Memory B cell (primary cell): ENCODE results near the gene FFAR2.
"Not testable (repeated sequence)": the region's sequence is repeated elsewhere in the genome, so short reads cannot be mapped to it uniquely, and the experiment has no call there.

Experiments
- ATAC-seq: fragments of 150-1000 bp; cut with Tn5 transposase; 2 replicates; pipeline ENCODE4 v1.10.0; 2021; ENCODE audit warnings: low read depth, mild to moderate bottlenecking, moderate library complexity
- DNase-seq, 2 donors: peaks; one replicate each; pipeline ENCODE4 v3.0.0; 2022; ENCODE audit warnings: low spot score in 2 of 2
- H3K27ac Mint-ChIP-seq: one replicate; pipeline ENCODE4 v1.8.0; 2022; ENCODE audit warnings: mild to moderate bottlenecking, moderate library complexity, mixed read lengths
- H3K27me3 Mint-ChIP-seq: one replicate; pipeline ENCODE4 v1.8.0; 2022; ENCODE audit warnings: mixed read lengths
- H3K36me3 Mint-ChIP-seq: one replicate; pipeline ENCODE4 v1.8.0; 2022; ENCODE audit warnings: mild to moderate bottlenecking, mixed read lengths
- H3K4me1 Mint-ChIP-seq: one replicate; pipeline ENCODE4 v1.8.0; 2022; ENCODE audit warnings: mixed read lengths
- H3K4me3 Mint-ChIP-seq: one replicate; pipeline ENCODE4 v1.8.0; 2022; ENCODE audit warnings: mild to moderate bottlenecking, moderate library complexity, mixed read lengths
- H3K9me3 Mint-ChIP-seq: one replicate; pipeline ENCODE4 v1.8.0; 2022; ENCODE audit warnings: mixed read lengths

FFAR2 gene

GRCh38 chr19:35416331-35416730 lies 31.7 kb upstream of the FFAR2 start:
- no peaks in the 10 kb centered on the region for H3K36me3 Mint-ChIP-seq
- peaks cover 9% of the 10 kb centered on the region for H3K27me3 Mint-ChIP-seq
- H3K4me1 Mint-ChIP-seq = peaks cover 10% of the 10 kb centered on the region
- H3K9me3 Mint-ChIP-seq = no peaks in the 10 kb centered on the region
- no peak overlapping the region for H3K4me3 Mint-ChIP-seq
- H3K27ac Mint-ChIP-seq = no peak overlapping the region
- no peak for DNase-seq
- no peak for ATAC-seq

GRCh38 chr19:35417278-35417677 lies 30.8 kb upstream of the FFAR2 start:
- peaks cover 9% of the 10 kb centered on the region for H3K27me3 Mint-ChIP-seq
- ATAC-seq = no peak
- no peak overlapping the region for H3K27ac Mint-ChIP-seq
- H3K4me3 Mint-ChIP-seq = no peak overlapping the region
- no peaks in the 10 kb centered on the region for H3K9me3 Mint-ChIP-seq
- H3K36me3 Mint-ChIP-seq = no peaks in the 10 kb centered on the region
- H3K4me1 Mint-ChIP-seq = peaks cover 10% of the 10 kb centered on the region
- no peak for DNase-seq

GRCh38 chr19:35417713-35418534 lies 30.1 kb upstream of the FFAR2 start:
- ATAC-seq = no peak
- Mint-ChIP-seq H3K27me3 (peaks cover 9% of the 10 kb centered on the region), H3K9me3 (no peaks in the 10 kb centered on the region)

GRCh38 chr19:35419046-35419445 lies 29.0 kb upstream of the FFAR2 start:
- DNase-seq (no peak), ATAC-seq (no peak)
- Mint-ChIP-seq H3K9me3 (no peaks in the 10 kb centered on the region), H3K4me1 (peaks cover 10% of the 10 kb centered on the region), H3K4me3 (no peak overlapping the region), H3K27ac (no peak overlapping the region), H3K27me3 (peaks cover 10% of the 10 kb centered on the region), H3K36me3 (no peaks in the 10 kb centered on the region)

More at GRCh38 chr19:35417713-35418534, 30.1 kb upstream of the FFAR2 start:
- DNase-seq = no peak
- Mint-ChIP-seq H3K36me3 (no peaks in the 10 kb centered on the region), H3K4me3 (no peak overlapping the region), H3K27ac (no peak overlapping the region), H3K4me1 (peaks cover 10% of the 10 kb centered on the region)

- H3K27ac Mint-ChIP-seq = no peak overlapping the region
- H3K9me3 Mint-ChIP-seq = no peaks in the 10 kb centered on the region
- peaks cover 10% of the 10 kb centered on the region for H3K4me1 Mint-ChIP-seq
- DNase-seq = no peak
- ATAC-seq = no peak
- H3K27me3 Mint-ChIP-seq = peaks cover 12% of the 10 kb centered on the region
- H3K4me3 Mint-ChIP-seq = no peak overlapping the region
- no peaks in the 10 kb centered on the region for H3K36me3 Mint-ChIP-seq
Measured at GRCh38 chr19:35419805-35420204, 28.3 kb upstream of the FFAR2 start.

GRCh38 chr19:35421362-35421761 lies 26.7 kb upstream of the FFAR2 start:
- H3K27ac Mint-ChIP-seq = no peak overlapping the region
- no peak overlapping the region for H3K4me3 Mint-ChIP-seq

GRCh38 chr19:35423406-35423805 lies 24.7 kb upstream of the FFAR2 start:
- H3K9me3 Mint-ChIP-seq, DNase-seq, ATAC-seq, H3K4me1 Mint-ChIP-seq, H3K27me3 Mint-ChIP-seq, H3K27ac Mint-ChIP-seq, H3K4me3 Mint-ChIP-seq, H3K36me3 Mint-ChIP-seq: not testable (repeated sequence)

More at GRCh38 chr19:35421362-35421761, 26.7 kb upstream of the FFAR2 start:
- Mint-ChIP-seq H3K27me3 (peaks cover 9% of the 10 kb centered on the region), H3K36me3 (no peaks in the 10 kb centered on the region), H3K4me1 (peaks cover 10% of the 10 kb centered on the region), H3K9me3 (no peaks in the 10 kb centered on the region)
- DNase-seq = no peak
- no peak for ATAC-seq

- ATAC-seq (no peak), DNase-seq (no peak)
- Mint-ChIP-seq H3K9me3 (peaks cover 1% of the 10 kb centered on the region), H3K4me3 (no peak overlapping the region), H3K4me1 (no peaks in the 10 kb centered on the region), H3K27me3 (peaks cover 6% of the 10 kb centered on the region), H3K27ac (no peak overlapping the region), H3K36me3 (peaks cover under 1% of the 10 kb centered on the region)
Measured at GRCh38 chr19:35425682-35426081, 22.4 kb upstream of the FFAR2 start.

- Mint-ChIP-seq H3K27ac (no peak overlapping the region), H3K4me1 (peaks cover 3% of the 10 kb centered on the region), H3K9me3 (peaks cover 12% of the 10 kb centered on the region), H3K4me3 (no peak overlapping the region), H3K27me3 (peaks cover 12% of the 10 kb centered on the region), H3K36me3 (peaks cover 10% of the 10 kb centered on the region)
- ATAC-seq (no peak), DNase-seq (no peak)
Measured at GRCh38 chr19:35427187-35427586, 20.9 kb upstream of the FFAR2 start.

- Mint-ChIP-seq H3K4me1 (peaks cover 3% of the 10 kb centered on the region), H3K9me3 (peaks cover 15% of the 10 kb centered on the region), H3K27ac (no peak overlapping the region), H3K27me3 (peaks cover 12% of the 10 kb centered on the region), H3K4me3 (no peak overlapping the region), H3K36me3 (peaks cover 13% of the 10 kb centered on the region)
- DNase-seq (no peak), ATAC-seq (no peak)
Measured at GRCh38 chr19:35429698-35430408, 18.2 kb upstream of the FFAR2 start.

- ATAC-seq (no peak), DNase-seq (no peak)
- Mint-ChIP-seq H3K27ac (no peak overlapping the region), H3K4me3 (no peak overlapping the region), H3K36me3 (peaks cover 13% of the 10 kb centered on the region), H3K27me3 (peaks cover 12% of the 10 kb centered on the region), H3K9me3 (peaks cover 15% of the 10 kb centered on the region), H3K4me1 (peaks cover 3% of the 10 kb centered on the region)
Measured at GRCh38 chr19:35430409-35431144, 17.5 kb upstream of the FFAR2 start.

GRCh38 chr19:35431145-35431807 lies 16.8 kb upstream of the FFAR2 start:
- Mint-ChIP-seq H3K27ac (no peak overlapping the region), H3K4me1 (peaks cover 9% of the 10 kb centered on the region), H3K9me3 (peaks cover 15% of the 10 kb centered on the region), H3K36me3 (peaks cover 13% of the 10 kb centered on the region), H3K4me3 (no peak overlapping the region), H3K27me3 (peaks cover 12% of the 10 kb centered on the region)
- ATAC-seq (no peak), DNase-seq (no peak)

GRCh38 chr19:35432911-35433310 lies 15.1 kb upstream of the FFAR2 start:
- ATAC-seq (no peak), DNase-seq (no peak)
- Mint-ChIP-seq H3K36me3 (peaks cover 13% of the 10 kb centered on the region), H3K27me3 (peaks cover 14% of the 10 kb centered on the region), H3K9me3 (peaks cover 15% of the 10 kb centered on the region), H3K4me1 (peaks cover 18% of the 10 kb centered on the region), H3K4me3 (no peak overlapping the region), H3K27ac (no peak overlapping the region)
